SK-N-SH treated with all-trans-retinoic acid at 6 μM for 48 hours (cell line): ENCODE results near the gene AOPEP.

Source experiments
- BACH2 ChIP-seq: fragments of 250-450 bp; sonication (Bioruptor Pico); IDR thresholded peaks from 2 replicates; pipeline ENCODE4 v1.9.0; 2021; ENCODE audit warnings: mild to moderate bottlenecking, borderline replicate concordance
- CSRNP3 ChIP-seq: fragments of 250-450 bp; sonication (Bioruptor Pico); IDR thresholded peaks from 2 replicates; pipeline ENCODE4 v1.5.1; 2021; ENCODE audit warnings: mild to moderate bottlenecking, moderate library complexity
- PATZ1 ChIP-seq: fragments of 250-450 bp; sonication (Bioruptor Pico); IDR thresholded peaks from 2 replicates; pipeline ENCODE4 v1.8.0; 2020; ENCODE audit warnings: mild to moderate bottlenecking, moderate library complexity, borderline replicate concordance
- SNAI2 ChIP-seq: fragments of 250-450 bp; sonication (Bioruptor Pico); IDR thresholded peaks from 2 replicates; pipeline ENCODE4 v1.5.0; 2020; ENCODE audit warnings: mild to moderate bottlenecking, moderate library complexity
- TOX ChIP-seq: fragments of 250-450 bp; sonication (Bioruptor Pico); IDR thresholded peaks from 2 replicates; pipeline ENCODE4 v1.8.0; 2021; ENCODE audit warnings: mild to moderate bottlenecking, moderate library complexity, borderline replicate concordance
- ZFP3 ChIP-seq: fragments of 250-450 bp; sonication (Bioruptor Pico); IDR thresholded peaks from 2 replicates; pipeline ENCODE4 v1.5.0; 2020; ENCODE audit warnings: mild to moderate bottlenecking, moderate library complexity
- ZNF70 ChIP-seq: fragments of 450-650 bp; formaldehyde crosslinking; IDR thresholded peaks from 2 replicates; pipeline ENCODE4 v1.5.0; 2020; ENCODE audit warnings: mild to moderate bottlenecking, moderate library complexity
- ZNF8 ChIP-seq: fragments of 450-650 bp; formaldehyde crosslinking; IDR thresholded peaks from 2 replicates; pipeline ENCODE4 v1.5.0; 2020; ENCODE audit warnings: mild to moderate bottlenecking, moderate library complexity

GRCh38 chr9:94771096-94771495 is 44.6 kb downstream of the AOPEP start:
- TF ChIP-seq SNAI2 (no peak), PATZ1 (CRISPR knock-in tag) (no peak), ZFP3 (no peak), ZNF8 (CRISPR knock-in tag) (no peak), CSRNP3 (no peak), TOX (no peak), BACH2 (CRISPR knock-in tag) (no peak), ZNF70 (CRISPR knock-in tag) (no peak)
